ENCODE measurements around the gene OLFM2.
"Not testable (repeated sequence)": the region's sequence is repeated elsewhere in the genome, so short reads cannot be mapped to it uniquely, and the experiment has no call there.

OLFM2 gene

GRCh38 chr19:9956956-9957355, 20.6 kb upstream of the OLFM2 start:
- Histone ChIP-seq H3K9ac (ENCODE audit: low read depth, low read length) (no peak overlapping the region), H3K36me3 (ENCODE audit: insufficient read depth, low read length) (no peaks in the 10 kb centered on the region), H3K4me1 (ENCODE audit: insufficient read depth, low read length) (peaks cover 5% of the 10 kb centered on the region), H3K9me3 (ENCODE audit: control insufficient read depth, insufficient read depth, low read length) (no peaks in the 10 kb centered on the region)

GRCh38 chr19:9953802-9954542, 17.7 kb upstream of the OLFM2 start:
- no peak overlapping the region for H3K9ac ChIP-seq (ENCODE audit: low read depth, low read length)
- no peaks in the 10 kb centered on the region for H3K9me3 ChIP-seq (ENCODE audit: control insufficient read depth, insufficient read depth, low read length)
- H3K36me3 ChIP-seq (ENCODE audit: insufficient read depth, low read length): no peaks in the 10 kb centered on the region
- peaks cover 5% of the 10 kb centered on the region for H3K4me1 ChIP-seq (ENCODE audit: insufficient read depth, low read length)

GRCh38 chr19:9952276-9952675, 16.0 kb upstream of the OLFM2 start:
- H3K4me1 ChIP-seq (ENCODE audit: insufficient read depth, low read length): peaks cover 8% of the 10 kb centered on the region
- H3K9ac ChIP-seq (ENCODE audit: low read depth, low read length): no peak overlapping the region
- no peaks in the 10 kb centered on the region for H3K9me3 ChIP-seq (ENCODE audit: control insufficient read depth, insufficient read depth, low read length)

GRCh38 chr19:9947441-9947840, 11.1 kb upstream of the OLFM2 start:
- Histone ChIP-seq H3K36me3 (ENCODE audit: insufficient read depth, low read length) (no peaks in the 10 kb centered on the region), H3K4me1 (ENCODE audit: insufficient read depth, low read length) (peaks cover 15% of the 10 kb centered on the region), H3K9me3 (ENCODE audit: control insufficient read depth, insufficient read depth, low read length) (no peaks in the 10 kb centered on the region), H3K9ac (ENCODE audit: low read depth, low read length) (no peak overlapping the region)

More at GRCh38 chr19:9952276-9952675, 16.0 kb upstream of the OLFM2 start:
- no peaks in the 10 kb centered on the region for H3K36me3 ChIP-seq (ENCODE audit: insufficient read depth, low read length)

DNA sequence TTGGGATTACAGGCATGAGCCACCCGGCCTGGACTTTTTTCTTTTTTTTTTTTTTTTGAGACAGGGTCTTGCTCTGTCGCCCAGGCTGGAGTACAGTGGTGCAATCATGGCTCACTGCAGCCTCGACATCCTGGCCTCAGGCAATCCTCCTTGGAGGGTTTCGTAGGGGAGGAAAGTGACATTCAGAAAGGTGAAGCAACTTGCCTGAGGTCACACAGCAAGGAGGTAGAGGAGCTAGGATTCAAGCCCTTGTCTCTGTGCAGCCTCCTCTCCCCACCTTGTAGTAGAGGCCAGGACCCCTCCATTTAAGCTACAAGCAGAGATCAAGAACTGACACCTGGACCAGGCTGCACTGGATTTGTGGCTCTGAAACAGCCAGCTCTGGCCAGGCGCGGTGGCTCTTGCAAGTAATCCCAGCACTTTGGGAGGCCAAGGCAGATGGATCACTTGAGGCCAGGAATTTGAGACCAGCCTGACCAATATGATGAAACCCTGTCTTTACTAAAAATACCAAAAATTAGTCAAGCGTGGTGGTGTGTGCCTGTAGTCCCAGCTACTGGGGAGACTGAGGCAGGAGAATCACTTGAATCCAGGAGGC, 10.3 kb upstream of the OLFM2 start:
- H3K4me1 ChIP-seq (ENCODE audit: insufficient read depth, low read length): peaks cover 13% of the 10 kb centered on the region
- H3K9ac ChIP-seq (ENCODE audit: low read depth, low read length); H3K36me3 ChIP-seq (ENCODE audit: insufficient read depth, low read length); H3K9me3 ChIP-seq (ENCODE audit: control insufficient read depth, insufficient read depth, low read length): not testable (repeated sequence)

- no peaks in the 10 kb centered on the region for H3K36me3 ChIP-seq (ENCODE audit: insufficient read depth, low read length)
- peaks cover 13% of the 10 kb centered on the region for H3K4me1 ChIP-seq (ENCODE audit: insufficient read depth, low read length)
- H3K9ac ChIP-seq (ENCODE audit: low read depth, low read length): no peak overlapping the region
These were observed 9.1 kb upstream of the OLFM2 start for GRCh38 chr19:9945319-9945966.

DNA sequence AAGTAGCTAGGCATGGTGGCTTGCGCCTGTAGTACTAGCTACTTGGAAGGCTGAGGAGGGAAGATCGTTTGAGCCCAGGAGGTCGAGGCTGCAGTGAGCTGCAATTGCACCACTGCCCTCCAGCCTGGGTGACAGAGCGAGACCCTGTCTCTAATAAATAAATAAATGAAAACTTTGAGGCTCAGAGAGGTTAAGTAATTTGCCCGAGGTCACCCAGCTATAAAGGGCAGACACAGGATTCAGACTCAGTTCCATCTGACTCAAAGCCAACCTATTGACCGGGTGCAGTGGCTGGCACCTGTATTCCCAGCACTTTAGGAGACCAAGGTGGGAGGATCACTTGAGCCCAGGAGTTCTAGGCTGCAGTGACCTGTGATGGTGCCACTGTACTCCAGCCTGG, 7.4 kb upstream of the OLFM2 start:
- no peaks in the 10 kb centered on the region for H3K36me3 ChIP-seq (ENCODE audit: insufficient read depth, low read length)
- no peaks in the 10 kb centered on the region for H3K9me3 ChIP-seq (ENCODE audit: control insufficient read depth, insufficient read depth, low read length)
- H3K9ac ChIP-seq (ENCODE audit: low read depth, low read length): no peak overlapping the region
- H3K4me1 ChIP-seq (ENCODE audit: insufficient read depth, low read length): peaks cover 12% of the 10 kb centered on the region

More at GRCh38 chr19:9945319-9945966, 9.1 kb upstream of the OLFM2 start:
- no peaks in the 10 kb centered on the region for H3K9me3 ChIP-seq (ENCODE audit: control insufficient read depth, insufficient read depth, low read length)

DNA sequence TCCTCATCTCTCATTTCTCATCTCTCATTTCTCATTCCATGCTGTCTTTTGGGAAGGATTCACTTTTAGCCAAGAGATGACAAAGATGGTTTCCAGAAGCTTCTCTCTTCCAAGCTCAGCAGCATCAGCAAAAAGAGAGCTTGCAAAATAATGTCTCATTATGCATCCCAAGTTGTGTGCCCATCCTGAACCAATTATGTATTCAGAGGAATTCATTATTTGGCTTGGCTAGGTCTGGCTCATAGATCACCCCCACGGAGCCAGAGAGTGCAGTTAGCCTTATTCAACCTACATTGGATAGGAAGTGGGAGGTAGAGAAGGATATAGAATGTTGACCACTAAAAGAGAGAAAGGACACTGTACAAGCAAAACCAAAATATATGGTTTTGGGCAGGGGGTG, 5.4 kb upstream of the OLFM2 start:
- H3K9ac ChIP-seq (ENCODE audit: low read depth, low read length): no peak overlapping the region
- no peaks in the 10 kb centered on the region for H3K9me3 ChIP-seq (ENCODE audit: control insufficient read depth, insufficient read depth, low read length)
- peaks cover 10% of the 10 kb centered on the region for H3K4me1 ChIP-seq (ENCODE audit: insufficient read depth, low read length)
- no peaks in the 10 kb centered on the region for H3K36me3 ChIP-seq (ENCODE audit: insufficient read depth, low read length)

GRCh38 chr19:9941231-9941630, 4.9 kb upstream of the OLFM2 start:
- no peaks in the 10 kb centered on the region for H3K36me3 ChIP-seq (ENCODE audit: insufficient read depth, low read length)
- H3K4me1 ChIP-seq (ENCODE audit: insufficient read depth, low read length): peaks cover 10% of the 10 kb centered on the region
- H3K9me3 ChIP-seq (ENCODE audit: control insufficient read depth, insufficient read depth, low read length): no peaks in the 10 kb centered on the region
- no peak overlapping the region for H3K9ac ChIP-seq (ENCODE audit: low read depth, low read length)

GRCh38 chr19:9940778-9941177, 4.5 kb upstream of the OLFM2 start:
- H3K4me1 ChIP-seq (ENCODE audit: insufficient read depth, low read length): peaks cover 6% of the 10 kb centered on the region
- H3K36me3 ChIP-seq (ENCODE audit: insufficient read depth, low read length): no peaks in the 10 kb centered on the region
- H3K9me3 ChIP-seq (ENCODE audit: control insufficient read depth, insufficient read depth, low read length): no peaks in the 10 kb centered on the region
- H3K9ac ChIP-seq (ENCODE audit: low read depth, low read length): no peak overlapping the region

GRCh38 chr19:9939301-9939913, 3.1 kb upstream of the OLFM2 start:
- Histone ChIP-seq H3K36me3 (ENCODE audit: insufficient read depth, low read length) (no peaks in the 10 kb centered on the region), H3K4me1 (ENCODE audit: insufficient read depth, low read length) (peaks cover 3% of the 10 kb centered on the region; the same call in 1 of the 2 replicates), H3K9me3 (ENCODE audit: control insufficient read depth, insufficient read depth, low read length) (no peaks in the 10 kb centered on the region), H3K9ac (ENCODE audit: low read depth, low read length) (no peak overlapping the region)

DNA sequence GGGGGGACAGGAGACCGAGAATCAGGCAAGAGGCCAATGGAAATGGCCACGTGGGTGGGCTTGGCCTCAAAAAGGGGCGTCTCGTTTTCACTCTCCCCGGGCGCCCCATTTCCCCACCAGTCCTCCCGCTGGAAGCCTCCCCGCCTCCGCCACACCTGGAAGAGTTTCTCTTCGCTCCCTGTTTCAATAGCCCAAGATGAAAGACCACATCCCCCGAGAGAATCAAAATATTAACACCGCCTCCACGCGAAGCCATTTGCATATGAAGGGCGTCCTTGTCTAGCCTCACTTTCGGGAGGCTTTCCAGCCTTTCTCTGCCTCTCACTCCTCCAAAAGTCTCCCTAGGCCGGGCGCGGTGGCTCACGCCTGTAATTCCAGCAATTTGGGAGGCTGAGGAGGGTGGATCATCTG, 691 bp upstream of the OLFM2 start:
- H3K9ac ChIP-seq (ENCODE audit: low read depth, low read length): peak overlapping the region; percentile 72
- no peaks in the 10 kb centered on the region for H3K9me3 ChIP-seq (ENCODE audit: control insufficient read depth, insufficient read depth, low read length)
- H3K4me1 ChIP-seq (ENCODE audit: insufficient read depth, low read length): peaks cover 5% of the 10 kb centered on the region; the same call in 1 of the 2 replicates
- no peaks in the 10 kb centered on the region for H3K36me3 ChIP-seq (ENCODE audit: insufficient read depth, low read length)

GRCh38 chr19:9935506-9936325, 599 bp downstream of the OLFM2 start:
- H3K9ac ChIP-seq (ENCODE audit: low read depth, low read length): peak overlapping the region; percentile 84
- H3K9me3 ChIP-seq (ENCODE audit: control insufficient read depth, insufficient read depth, low read length): no peaks in the 10 kb centered on the region
- peaks cover 5% of the 10 kb centered on the region; the same call in 1 of the 2 replicates for H3K4me1 ChIP-seq (ENCODE audit: insufficient read depth, low read length)
- H3K36me3 ChIP-seq (ENCODE audit: insufficient read depth, low read length): no peaks in the 10 kb centered on the region
